HEK293 (cell line): ENCODE measurements around the gene THEM5.

ENCODE experiments used
- CTCF ChIA-PET: fragments of 350-600 bp; formaldehyde crosslinking; extraction: SDS; loops from one replicate; lab custom pipeline; 2021; ENCODE audit warnings: antibody characterized with exemption; lab: Yijun Ruan, JAX
- POLR2A ChIA-PET: fragments of 300-600 bp; formaldehyde crosslinking; extraction: SDS; loops from one replicate; lab custom pipeline; 2020; ENCODE audit warnings: antibody characterized with exemption, inconsistent platforms; lab: Yijun Ruan, JAX
- H3K27ac ChIP-seq: fragments of 200-500 bp; sonication (Bioruptor generic); 2 replicates; pipeline ENCODE4 v1.5.1; 2014; ENCODE audit warnings: low read depth, low read length, control low read depth, inconsistent platforms; ENCODE audit errors: extremely low read depth
- H3K36me3 ChIP-seq, 2 experiments: fragments of 200-500 bp in 1 of 2; sonication (Bioruptor generic) in 1 of 2; 1 replicate in 1 of 2; 2 replicates in 1 of 2; pipeline ENCODE4 v1.5.1; 2014 to 2017; ENCODE audit warnings: inconsistent platforms in 2 of 2, low read length in 2 of 2; ENCODE audit not compliant: control insufficient read depth in 2 of 2, insufficient read depth in 1 of 2
- H3K4me1 ChIP-seq: fragments of 200-500 bp; sonication (Bioruptor generic); 2 replicates; pipeline ENCODE4 v1.5.1; 2014; ENCODE audit warnings: mild to moderate bottlenecking, low read length, inconsistent platforms; ENCODE audit not compliant: control insufficient read depth, insufficient read depth
- H3K4me3 ChIP-seq: 2 replicates; pipeline ENCODE4 v1.5.1; 2011; ENCODE audit warnings: low read depth, mild to moderate bottlenecking, control low read depth, low read length, moderate library complexity
- H3K9me3 ChIP-seq: fragments of 200-500 bp; sonication (Bioruptor generic); 2 replicates; pipeline ENCODE4 v1.5.1; 2014; ENCODE audit warnings: low read depth, low read length, inconsistent platforms; ENCODE audit not compliant: control insufficient read depth, insufficient read depth
- BCL11B ChIP-seq: fragments of 450-650 bp; formaldehyde crosslinking; IDR thresholded peaks from 2 replicates; pipeline ENCODE4 v1.5.1; 2016; ENCODE audit warnings: low read depth, missing biosample characterization, missing genetic modification characterization
- EGR2 ChIP-seq: fragments of 450-650 bp; formaldehyde crosslinking; IDR thresholded peaks from 2 replicates; pipeline ENCODE4 v1.5.1; 2016; ENCODE audit warnings: low read depth, missing biosample characterization, missing genetic modification characterization
- HOXD13 ChIP-seq: sonication (generic); formaldehyde crosslinking; IDR thresholded peaks from 2 replicates; pipeline ENCODE4 v1.8.0; 2022; ENCODE audit warnings: missing genetic modification reagents, borderline replicate concordance
- KLF10 ChIP-seq: fragments of 450-650 bp; IDR thresholded peaks from 2 replicates; pipeline ENCODE4 v1.5.1; 2018; ENCODE audit warnings: missing biosample characterization, mild to moderate bottlenecking, missing genetic modification characterization
- MEIS1 ChIP-seq: sonication (generic); formaldehyde crosslinking; IDR thresholded peaks from 2 replicates; pipeline ENCODE4 v1.8.1; 2022; ENCODE audit warnings: missing genetic modification reagents, mild to moderate bottlenecking, borderline replicate concordance
- TCF7L2 ChIP-seq: IDR thresholded peaks from 2 replicates; pipeline ENCODE4 v1.6.1; 2011; ENCODE audit warnings: low read depth, mild to moderate bottlenecking, inconsistent platforms, low read length, moderate library complexity, borderline replicate concordance
- ZFP3 ChIP-seq: fragments of 450-650 bp; formaldehyde crosslinking; IDR thresholded peaks from 2 replicates; pipeline ENCODE4 v1.5.1; 2016; ENCODE audit warnings: low read depth, missing biosample characterization, missing genetic modification characterization
- ZNF132 ChIP-seq: fragments of 450-650 bp; formaldehyde crosslinking; IDR thresholded peaks from 2 replicates; pipeline ENCODE4 v1.5.1; 2017; ENCODE audit warnings: missing biosample characterization, missing genetic modification characterization, borderline replicate concordance
- ZNF16 ChIP-seq: fragments of 450-650 bp; formaldehyde crosslinking; IDR thresholded peaks from 2 replicates; pipeline ENCODE4 v1.5.1; 2016; ENCODE audit warnings: low read depth, missing biosample characterization, missing genetic modification characterization
- ZNF23 ChIP-seq: fragments of 450-650 bp; formaldehyde crosslinking; IDR thresholded peaks from 2 replicates; pipeline ENCODE4 v1.5.1; 2016; ENCODE audit warnings: missing biosample characterization, missing genetic modification characterization, borderline replicate concordance
- ZNF324 ChIP-seq: fragments of 450-650 bp; formaldehyde crosslinking; IDR thresholded peaks from 2 replicates; pipeline ENCODE4 v1.5.1; 2016; ENCODE audit warnings: missing biosample characterization, missing genetic modification characterization
- ZNF514 ChIP-seq: fragments of 450-650 bp; formaldehyde crosslinking; IDR thresholded peaks from 2 replicates; pipeline ENCODE4 v1.5.1; 2016; ENCODE audit warnings: missing biosample characterization, missing genetic modification characterization
- ZNF555 ChIP-seq: fragments of 450-650 bp; formaldehyde crosslinking; conservative IDR thresholded peaks from 2 replicates; pipeline ENCODE4 v1.5.1; 2017; ENCODE audit warnings: missing biosample characterization, mild to moderate bottlenecking, missing genetic modification characterization, inconsistent platforms
- ZNF560 ChIP-seq: fragments of 450-650 bp; formaldehyde crosslinking; IDR thresholded peaks from 2 replicates; pipeline ENCODE4 v1.5.1; 2017; ENCODE audit warnings: missing biosample characterization, missing genetic modification characterization, borderline replicate concordance
- ZNF596 ChIP-seq: fragments of 450-650 bp; IDR thresholded peaks from 2 replicates; pipeline ENCODE4 v1.5.0; 2018; ENCODE audit warnings: missing biosample characterization, mild to moderate bottlenecking, missing genetic modification characterization, moderate library complexity
- ZNF621 ChIP-seq: fragments of 450-650 bp; formaldehyde crosslinking; IDR thresholded peaks from 2 replicates; pipeline ENCODE4 v1.5.1; 2017; ENCODE audit warnings: missing biosample characterization, missing genetic modification characterization
- ZNF701 ChIP-seq: fragments of 450-650 bp; formaldehyde crosslinking; IDR thresholded peaks from 2 replicates; pipeline ENCODE4 v1.5.1; 2016; ENCODE audit warnings: missing biosample characterization, missing genetic modification characterization
- ZNF830 ChIP-seq: fragments of 450-650 bp; IDR thresholded peaks from 2 replicates; pipeline ENCODE4 v1.5.0; 2018; ENCODE audit warnings: missing biosample characterization, missing genetic modification characterization, low read depth, mild to moderate bottlenecking, moderate library complexity
- TF ChIP-seq, protein P1 (sequence below): fragments of 450-650 bp; formaldehyde crosslinking; IDR thresholded peaks from 2 replicates; pipeline ENCODE4 v1.5.1; 2016; ENCODE audit warnings: missing biosample characterization, missing genetic modification characterization
- TF ChIP-seq, protein P2 (sequence below): fragments of 450-650 bp; formaldehyde crosslinking; IDR thresholded peaks from 2 replicates; pipeline ENCODE4 v1.5.1; 2016; ENCODE audit warnings: missing biosample characterization, missing genetic modification characterization
- TF ChIP-seq, protein P3 (sequence below): fragments of 450-650 bp; formaldehyde crosslinking; IDR thresholded peaks from 2 replicates; pipeline ENCODE4 v1.5.1; 2016; ENCODE audit warnings: missing biosample characterization, missing genetic modification characterization, borderline replicate concordance
- TF ChIP-seq, protein P4 (sequence below): fragments of 450-650 bp; formaldehyde crosslinking; IDR thresholded peaks from 2 replicates; pipeline ENCODE4 v1.5.1; 2016; ENCODE audit warnings: missing biosample characterization, missing genetic modification characterization
- TF ChIP-seq, protein P5 (sequence below): fragments of 450-650 bp; formaldehyde crosslinking; IDR thresholded peaks from 2 replicates; pipeline ENCODE4 v1.5.1; 2016; ENCODE audit warnings: missing biosample characterization, missing genetic modification characterization
- TF ChIP-seq, protein P6 (sequence below): IDR thresholded peaks from 2 replicates; pipeline ENCODE4 v1.6.1; 2011; ENCODE audit warnings: mild to moderate bottlenecking, low read depth, low read length, borderline replicate concordance

THEM5 gene, protein sequence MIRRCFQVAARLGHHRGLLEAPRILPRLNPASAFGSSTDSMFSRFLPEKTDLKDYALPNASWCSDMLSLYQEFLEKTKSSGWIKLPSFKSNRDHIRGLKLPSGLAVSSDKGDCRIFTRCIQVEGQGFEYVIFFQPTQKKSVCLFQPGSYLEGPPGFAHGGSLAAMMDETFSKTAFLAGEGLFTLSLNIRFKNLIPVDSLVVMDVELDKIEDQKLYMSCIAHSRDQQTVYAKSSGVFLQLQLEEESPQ

DNA sequence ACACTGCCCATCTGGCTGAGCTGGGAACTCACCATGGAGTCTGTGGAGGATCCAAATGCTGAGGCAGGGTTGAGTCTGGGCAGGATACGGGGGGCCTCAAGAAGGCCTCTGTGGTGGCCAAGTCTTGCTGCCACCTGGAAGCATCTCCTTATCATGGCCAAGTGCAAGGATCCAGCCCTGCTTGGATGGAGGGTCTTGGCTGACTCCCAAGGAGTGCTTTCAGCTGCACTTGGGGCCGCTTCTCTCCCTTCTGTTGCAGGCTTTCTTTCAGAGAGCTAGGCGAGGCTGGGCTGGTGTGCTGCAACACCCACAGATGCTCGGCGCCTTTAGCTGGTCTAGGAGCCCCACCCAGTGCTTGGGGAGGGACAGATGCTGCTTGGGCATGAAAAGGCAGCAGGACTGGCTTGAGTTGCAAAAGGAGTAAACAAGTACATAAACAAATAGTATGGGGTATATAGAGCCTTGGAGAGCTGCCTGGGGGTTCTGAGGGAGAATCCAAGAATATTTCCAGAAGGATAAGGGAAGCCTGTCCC lies at the start of gene THEM5:
Gene THEM5, minus strand, starts transcription at position 302 of the 533 bp plus-strand sequence. Its CDS starts 147 bp downstream, at position 155.
- CTCF ChIA-PET = interaction anchor here (0.6 to 1.0 kb wide), 2 partner anchors 17 to 502 kb away, joined by 3 to 5 read pairs; no protein-coding TSS in a partner anchor
- POLR2A ChIA-PET = interaction anchor here (0.7 kb wide), 1 partner anchor 7 kb away, joined by 5 read pairs; no protein-coding TSS in a partner anchor
- no peaks in the 10 kb centered on the region for H3K4me1 ChIP-seq
- H3K27ac ChIP-seq = no peak within 1 kb of the TSS
- H3K9me3 ChIP-seq = no peaks in the 10 kb centered on the region
- TF ChIP-seq ZNF16 (tag by site-specific recombination) = no peak
- no peak for TF ChIP-seq TCF7L2
- no peak for TF ChIP-seq ZNF23 (tag by site-specific recombination)
- no peak for TF ChIP-seq BCL11B
- TF ChIP-seq, protein P1, sequence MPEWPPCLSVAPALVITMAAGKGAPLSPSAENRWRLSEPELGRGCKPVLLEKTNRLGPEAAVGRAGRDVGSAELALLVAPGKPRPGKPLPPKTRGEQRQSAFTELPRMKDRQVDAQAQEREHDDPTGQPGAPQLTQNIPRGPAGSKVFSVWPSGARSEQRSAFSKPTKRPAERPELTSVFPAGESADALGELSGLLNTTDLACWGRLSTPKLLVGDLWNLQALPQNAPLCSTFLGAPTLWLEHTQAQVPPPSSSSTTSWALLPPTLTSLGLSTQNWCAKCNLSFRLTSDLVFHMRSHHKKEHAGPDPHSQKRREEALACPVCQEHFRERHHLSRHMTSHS (tag by site-specific recombination) = no peak
- TF ChIP-seq ZNF555 = no peak
- H3K4me3 ChIP-seq = no peak within 1 kb of the TSS
- no peaks in the 10 kb centered on the region for H3K36me3 ChIP-seq

DNA sequence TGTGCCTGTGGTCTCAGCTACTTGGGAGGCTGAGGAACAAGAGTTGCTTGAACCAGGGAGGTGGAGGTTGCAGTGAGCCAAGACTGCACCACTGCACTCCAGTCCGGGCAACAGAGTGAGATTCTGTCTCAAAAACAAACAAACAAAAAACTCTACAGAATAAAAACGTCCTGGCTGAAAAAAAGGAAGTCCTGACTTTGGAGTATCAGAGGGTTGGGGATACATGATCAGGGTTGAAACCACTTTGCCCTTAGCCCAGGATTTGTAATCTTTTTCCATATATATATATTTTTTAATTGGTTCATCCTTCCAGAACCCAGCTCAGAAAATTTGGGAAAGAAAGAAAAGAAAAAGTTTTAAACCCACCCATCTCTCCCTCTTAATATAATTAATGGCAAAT lies 49.3 kb upstream of the THEM5 start:
- no peaks in the 10 kb centered on the region; the same call in 1 of the 2 replicates for H3K4me1 ChIP-seq
- H3K9me3 ChIP-seq = no peaks in the 10 kb centered on the region; the same call in 1 of the 2 replicates
- peaks cover 0 to 16% of the 10 kb centered on the region in 2 experiments; a peak in 1 of 3 replicates for H3K36me3 ChIP-seq
- no peak overlapping the region for H3K27ac ChIP-seq
- H3K4me3 ChIP-seq = no peak overlapping the region
- no peak for TF ChIP-seq ZNF596 (tag by site-specific recombination)
- no peak for TF ChIP-seq ZFP3 (tag by site-specific recombination)
- no peak for TF ChIP-seq ZNF514
- no peak for TF ChIP-seq ZNF132 (tag by site-specific recombination)
- no peak for TF ChIP-seq HOXD13 (CRISPR knock-in tag)
- TF ChIP-seq ZNF560 (tag by site-specific recombination) = no peak
- TF ChIP-seq, protein P2, sequence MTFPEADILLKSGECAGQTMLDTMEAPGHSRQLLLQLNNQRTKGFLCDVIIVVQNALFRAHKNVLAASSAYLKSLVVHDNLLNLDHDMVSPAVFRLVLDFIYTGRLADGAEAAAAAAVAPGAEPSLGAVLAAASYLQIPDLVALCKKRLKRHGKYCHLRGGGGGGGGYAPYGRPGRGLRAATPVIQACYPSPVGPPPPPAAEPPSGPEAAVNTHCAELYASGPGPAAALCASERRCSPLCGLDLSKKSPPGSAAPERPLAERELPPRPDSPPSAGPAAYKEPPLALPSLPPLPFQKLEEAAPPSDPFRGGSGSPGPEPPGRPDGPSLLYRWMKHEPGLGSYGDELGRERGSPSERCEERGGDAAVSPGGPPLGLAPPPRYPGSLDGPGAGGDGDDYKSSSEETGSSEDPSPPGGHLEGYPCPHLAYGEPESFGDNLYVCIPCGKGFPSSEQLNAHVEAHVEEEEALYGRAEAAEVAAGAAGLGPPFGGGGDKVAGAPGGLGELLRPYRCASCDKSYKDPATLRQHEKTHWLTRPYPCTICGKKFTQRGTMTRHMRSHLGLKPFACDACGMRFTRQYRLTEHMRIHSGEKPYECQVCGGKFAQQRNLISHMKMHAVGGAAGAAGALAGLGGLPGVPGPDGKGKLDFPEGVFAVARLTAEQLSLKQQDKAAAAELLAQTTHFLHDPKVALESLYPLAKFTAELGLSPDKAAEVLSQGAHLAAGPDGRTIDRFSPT (tag by site-specific recombination) = no peak
- TF ChIP-seq, protein P3, sequence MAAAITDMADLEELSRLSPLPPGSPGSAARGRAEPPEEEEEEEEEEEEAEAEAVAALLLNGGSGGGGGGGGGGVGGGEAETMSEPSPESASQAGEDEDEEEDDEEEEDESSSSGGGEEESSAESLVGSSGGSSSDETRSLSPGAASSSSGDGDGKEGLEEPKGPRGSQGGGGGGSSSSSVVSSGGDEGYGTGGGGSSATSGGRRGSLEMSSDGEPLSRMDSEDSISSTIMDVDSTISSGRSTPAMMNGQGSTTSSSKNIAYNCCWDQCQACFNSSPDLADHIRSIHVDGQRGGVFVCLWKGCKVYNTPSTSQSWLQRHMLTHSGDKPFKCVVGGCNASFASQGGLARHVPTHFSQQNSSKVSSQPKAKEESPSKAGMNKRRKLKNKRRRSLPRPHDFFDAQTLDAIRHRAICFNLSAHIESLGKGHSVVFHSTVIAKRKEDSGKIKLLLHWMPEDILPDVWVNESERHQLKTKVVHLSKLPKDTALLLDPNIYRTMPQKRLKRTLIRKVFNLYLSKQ (tag by site-specific recombination) = no peak
- TF ChIP-seq, protein P4, sequence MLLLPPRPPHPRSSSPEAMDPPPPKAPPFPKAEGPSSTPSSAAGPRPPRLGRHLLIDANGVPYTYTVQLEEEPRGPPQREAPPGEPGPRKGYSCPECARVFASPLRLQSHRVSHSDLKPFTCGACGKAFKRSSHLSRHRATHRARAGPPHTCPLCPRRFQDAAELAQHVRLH = no peak
- TF ChIP-seq ZNF324 (tag by site-specific recombination) = no peak
- no peak for TF ChIP-seq MEIS1 (CRISPR knock-in tag)
- TF ChIP-seq ZNF701 (tag by site-specific recombination) = no peak
- TF ChIP-seq ZNF830 (tag by site-specific recombination) = no peak
- TF ChIP-seq, protein P5, sequence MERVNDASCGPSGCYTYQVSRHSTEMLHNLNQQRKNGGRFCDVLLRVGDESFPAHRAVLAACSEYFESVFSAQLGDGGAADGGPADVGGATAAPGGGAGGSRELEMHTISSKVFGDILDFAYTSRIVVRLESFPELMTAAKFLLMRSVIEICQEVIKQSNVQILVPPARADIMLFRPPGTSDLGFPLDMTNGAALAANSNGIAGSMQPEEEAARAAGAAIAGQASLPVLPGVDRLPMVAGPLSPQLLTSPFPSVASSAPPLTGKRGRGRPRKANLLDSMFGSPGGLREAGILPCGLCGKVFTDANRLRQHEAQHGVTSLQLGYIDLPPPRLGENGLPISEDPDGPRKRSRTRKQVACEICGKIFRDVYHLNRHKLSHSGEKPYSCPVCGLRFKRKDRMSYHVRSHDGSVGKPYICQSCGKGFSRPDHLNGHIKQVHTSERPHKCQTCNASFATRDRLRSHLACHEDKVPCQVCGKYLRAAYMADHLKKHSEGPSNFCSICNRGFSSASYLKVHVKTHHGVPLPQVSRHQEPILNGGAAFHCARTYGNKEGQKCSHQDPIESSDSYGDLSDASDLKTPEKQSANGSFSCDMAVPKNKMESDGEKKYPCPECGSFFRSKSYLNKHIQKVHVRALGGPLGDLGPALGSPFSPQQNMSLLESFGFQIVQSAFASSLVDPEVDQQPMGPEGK = no peak
- no peak for TF ChIP-seq ZNF621 (tag by site-specific recombination)
- TF ChIP-seq EGR2 (tag by site-specific recombination) = no peak
- TF ChIP-seq, protein P6, sequence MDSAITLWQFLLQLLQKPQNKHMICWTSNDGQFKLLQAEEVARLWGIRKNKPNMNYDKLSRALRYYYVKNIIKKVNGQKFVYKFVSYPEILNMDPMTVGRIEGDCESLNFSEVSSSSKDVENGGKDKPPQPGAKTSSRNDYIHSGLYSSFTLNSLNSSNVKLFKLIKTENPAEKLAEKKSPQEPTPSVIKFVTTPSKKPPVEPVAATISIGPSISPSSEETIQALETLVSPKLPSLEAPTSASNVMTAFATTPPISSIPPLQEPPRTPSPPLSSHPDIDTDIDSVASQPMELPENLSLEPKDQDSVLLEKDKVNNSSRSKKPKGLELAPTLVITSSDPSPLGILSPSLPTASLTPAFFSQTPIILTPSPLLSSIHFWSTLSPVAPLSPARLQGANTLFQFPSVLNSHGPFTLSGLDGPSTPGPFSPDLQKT = no peak
- no peak for TF ChIP-seq KLF10 (tag by site-specific recombination)
- TF ChIP-seq, all 188 proteins: peak for 0
- ChIA-PET CTCF (interaction anchor here (0.8 kb wide), 1 partner anchor 65 kb away, joined by 3 read pairs; no protein-coding TSS in a partner anchor), POLR2A (no interaction called here)
